Neuronal stem cell (in vitro differentiated cells): ENCODE measurements around the gene NUS1.
"Not testable (repeated sequence)": the region's sequence is repeated elsewhere in the genome, so short reads cannot be mapped to it uniquely, and the experiment has no call there.

Experiments
- DNase-seq: peaks from one replicate; pipeline ENCODE4 v3.0.0-alpha.2; 2013; ENCODE audit warnings: low spot score
- H2AFZ ChIP-seq: one replicate; pipeline ENCODE4 v1.6.1; 2013; ENCODE audit warnings: mild to moderate bottlenecking, low read length, inconsistent platforms
- H2AK5ac ChIP-seq: 2 replicates; pipeline ENCODE4 v1.6.1; 2013; ENCODE audit warnings: low read depth, mild to moderate bottlenecking, inconsistent platforms, low read length, moderate library complexity, mixed read lengths
- H2BK120ac ChIP-seq: 2 replicates; pipeline ENCODE4 v1.6.1; 2013; ENCODE audit warnings: low read depth, mild to moderate bottlenecking, inconsistent platforms, low read length, moderate library complexity, mixed read lengths
- H2BK12ac ChIP-seq: one replicate; pipeline ENCODE4 v1.6.1; 2013; ENCODE audit warnings: low read length, inconsistent platforms
- H2BK15ac ChIP-seq: 2 replicates; pipeline ENCODE4 v1.6.1; 2013; ENCODE audit warnings: mild to moderate bottlenecking, low read length, inconsistent platforms, mixed read lengths
- H2BK5ac ChIP-seq: one replicate; pipeline ENCODE4 v1.6.1; 2013; ENCODE audit warnings: inconsistent platforms, mild to moderate bottlenecking, low read length, moderate library complexity
- H3K14ac ChIP-seq: one replicate; pipeline ENCODE4 v1.6.1; 2013; ENCODE audit warnings: low read length, inconsistent platforms
- H3K18ac ChIP-seq: 2 replicates; pipeline ENCODE4 v1.6.1; 2013; ENCODE audit warnings: low read length, inconsistent platforms
- H3K23ac ChIP-seq: 2 replicates; pipeline ENCODE4 v1.6.1; 2013; ENCODE audit warnings: low read depth, mild to moderate bottlenecking, mixed read lengths, low read length, inconsistent platforms; ENCODE audit not compliant: poor library complexity
- H3K27ac ChIP-seq: replicated peaks from 3 replicates; pipeline ENCODE4 v1.5.1; 2013; ENCODE audit warnings: low read length, inconsistent platforms
- H3K27me3 ChIP-seq, 3 experiments: 2 replicates each; pipeline ENCODE4 v1.6.1; 2013; ENCODE audit warnings: low read length in 3 of 3, mild to moderate bottlenecking in 2 of 3, inconsistent platforms in 1 of 3, low read depth in 1 of 3, mixed read lengths in 1 of 3, moderate library complexity in 1 of 3; ENCODE audit not compliant: control insufficient read depth in 3 of 3, insufficient read depth in 3 of 3
- H3K36me3 ChIP-seq, 2 donors: replicated peaks in 1 of 2; 2 replicates each; pipeline ENCODE4 v1.6.1; 2013; ENCODE audit warnings: low read length in 2 of 2; ENCODE audit not compliant: control insufficient read depth in 2 of 2, insufficient read depth in 2 of 2
- H3K4ac ChIP-seq: 2 replicates; pipeline ENCODE4 v1.6.1; 2013; ENCODE audit warnings: inconsistent platforms, mild to moderate bottlenecking, low read length, moderate library complexity
- H3K4me1 ChIP-seq, 2 donors: 1 replicate in 1 of 2; 2 replicates in 1 of 2; pipeline ENCODE4 v1.6.1; 2013; ENCODE audit warnings: low read length in 2 of 2, low read depth in 1 of 2; ENCODE audit not compliant: control insufficient read depth in 2 of 2, insufficient read depth in 1 of 2
- H3K4me2 ChIP-seq: one replicate; pipeline ENCODE4 v1.6.1; 2013; ENCODE audit warnings: mild to moderate bottlenecking, low read length, inconsistent platforms; ENCODE audit not compliant: insufficient read depth, poor library complexity, severe bottlenecking
- H3K4me3 ChIP-seq, 2 donors: 2 replicates each; pipeline ENCODE4 v1.5.1; 2013; ENCODE audit warnings: low read length in 2 of 2, mild to moderate bottlenecking in 2 of 2, inconsistent platforms in 1 of 2, moderate library complexity in 1 of 2
- H3K79me1 ChIP-seq: one replicate; pipeline ENCODE4 v1.6.1; 2013; ENCODE audit warnings: low read depth, mild to moderate bottlenecking, inconsistent platforms, low read length, moderate library complexity
- H3K9ac ChIP-seq: one replicate; pipeline ENCODE4 v1.6.1; 2013; ENCODE audit warnings: mild to moderate bottlenecking, low read depth, low read length, inconsistent platforms; ENCODE audit not compliant: poor library complexity
- H3K9me3 ChIP-seq, 2 donors: replicated peaks in 1 of 2; 2 replicates each; pipeline versions ENCODE3 to v1.6.1; 2013; ENCODE audit warnings: low read length in 2 of 2, mild to moderate bottlenecking in 2 of 2, inconsistent platforms in 1 of 2, low read depth in 1 of 2, mixed read lengths in 1 of 2, moderate library complexity in 1 of 2; ENCODE audit not compliant: control insufficient read depth in 2 of 2, insufficient read depth in 1 of 2
- H4K8ac ChIP-seq: one replicate; pipeline ENCODE4 v1.6.1; 2013; ENCODE audit warnings: low read depth, mild to moderate bottlenecking, inconsistent platforms, low read length, moderate library complexity
- H4K91ac ChIP-seq: one replicate; pipeline ENCODE4 v1.6.1; 2013; ENCODE audit warnings: low read length, low read depth, mild to moderate bottlenecking, inconsistent platforms; ENCODE audit not compliant: poor library complexity
- WGBS, 2 donors: extraction: QIAGEN DNeasy Blood & Tissue Kit; methylation state at CpG; one replicate each; pipeline ENCODE4 v1.1.7; 2013; ENCODE audit warnings: missing lambda C conversion rate in 2 of 2, mixed read lengths in 1 of 2; ENCODE audit not compliant: insufficient read length in 2 of 2, insufficient replicate concordance in 1 of 2; ENCODE audit errors: extremely low coverage in 2 of 2; 5-methylcytosine and 5-hydroxymethylcytosine counted together

NUS1 gene

DNA sequence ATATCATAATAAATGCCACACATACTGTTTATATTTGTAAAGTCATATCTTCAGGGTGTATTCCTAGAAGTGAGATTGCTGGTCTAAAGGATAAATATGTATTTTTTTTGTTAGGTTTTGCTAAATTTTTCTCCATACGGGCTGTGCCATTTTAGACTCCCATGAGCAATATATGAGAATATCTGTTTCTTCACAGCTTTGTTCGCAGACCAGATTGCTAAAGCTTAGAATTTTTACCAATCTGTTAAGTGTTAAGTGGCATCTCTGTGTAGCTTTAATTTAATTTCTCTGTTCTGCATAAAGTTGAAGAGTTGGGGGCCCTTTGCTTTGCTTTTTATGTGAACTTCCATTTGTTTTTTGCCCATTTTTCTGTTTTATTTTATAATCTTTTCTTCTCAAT, 32.3 kb upstream of the NUS1 start:
- Histone ChIP-seq H3K9me3 (peaks cover 1 to 3% of the 10 kb centered on the region in 2 donors), H2BK12ac (no peak overlapping the region), H3K23ac (no peak overlapping the region), H2AFZ (no peak overlapping the region), H3K14ac (no peak overlapping the region), H2BK15ac (no peak overlapping the region), H2BK120ac (no peak overlapping the region), H3K4me3 (no peak overlapping the region), H2AK5ac (no peak overlapping the region), H4K91ac (no peak overlapping the region), H3K27ac (no peak overlapping the region), H3K4me2 (no peak overlapping the region), H3K4ac (no peak overlapping the region), H2BK5ac (no peak overlapping the region), H3K79me1 (no peaks in the 10 kb centered on the region), H4K8ac (no peak overlapping the region), H3K9ac (no peak overlapping the region), H3K4me1 (no peaks in the 10 kb centered on the region), H3K27me3 (no peaks in the 10 kb centered on the region), H3K18ac (no peak overlapping the region), H3K36me3 (peaks cover 0 to 1% of the 10 kb centered on the region in 2 donors)
- DNase-seq = no peak
- no CpG with 5 or more reads among the region's 2 CpGs for WGBS, 2 donors

DNA sequence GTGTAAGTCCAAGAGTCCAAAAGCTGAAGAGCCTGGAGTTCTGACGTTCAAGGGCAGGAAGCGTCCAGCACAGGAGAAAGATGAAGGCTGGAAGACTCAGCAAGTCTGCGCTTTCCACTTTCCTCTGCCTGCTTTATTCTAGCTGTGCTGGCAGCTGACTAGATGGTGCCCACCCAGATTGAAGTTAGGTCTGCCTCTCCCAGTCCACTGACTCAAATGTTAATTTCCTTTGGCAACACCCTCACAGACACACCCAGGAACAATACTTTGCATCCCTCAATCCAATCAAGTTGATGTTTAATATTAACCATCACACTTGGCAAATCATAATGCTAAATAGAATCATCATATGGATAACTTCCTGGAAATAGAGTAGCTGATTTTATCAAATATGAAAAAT, 23.3 kb upstream of the NUS1 start:
- H3K18ac ChIP-seq, H3K9me3 ChIP-seq, H2AFZ ChIP-seq, DNase-seq, H3K4me1 ChIP-seq, H4K91ac ChIP-seq, H3K14ac ChIP-seq, H3K4me3 ChIP-seq, H2BK120ac ChIP-seq, H3K79me1 ChIP-seq, H3K27me3 ChIP-seq, H3K27ac ChIP-seq, H4K8ac ChIP-seq, H3K23ac ChIP-seq, H2AK5ac ChIP-seq, H3K9ac ChIP-seq, H2BK15ac ChIP-seq, H2BK12ac ChIP-seq, H3K4ac ChIP-seq, H3K4me2 ChIP-seq, H2BK5ac ChIP-seq, H3K36me3 ChIP-seq: not testable (repeated sequence)
- no CpG with 5 or more reads among the region's 3 CpGs for WGBS, 2 donors

DNA sequence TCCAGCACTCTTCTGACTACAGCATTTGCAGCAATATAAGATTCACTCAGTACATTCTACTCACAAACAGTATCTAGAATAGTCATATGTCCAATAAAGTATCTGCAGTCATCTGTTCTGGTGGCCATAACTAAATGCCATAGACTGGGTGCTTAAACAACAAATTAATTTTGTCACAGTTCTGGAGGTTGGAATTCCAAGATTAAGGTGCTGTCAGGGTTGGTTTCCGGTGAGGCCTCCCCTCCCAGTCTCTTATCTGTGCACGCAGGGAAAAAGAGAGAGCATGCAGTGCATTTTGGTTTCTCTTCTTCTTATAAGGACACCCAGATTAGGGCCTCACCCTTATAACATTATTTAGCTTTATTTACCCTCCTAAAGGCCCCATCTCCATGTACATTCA, 21.3 kb upstream of the NUS1 start:
- Histone ChIP-seq H2AFZ (no peak overlapping the region), H4K91ac (no peak overlapping the region), H3K27ac (no peak overlapping the region), H3K4me1 (no peaks in the 10 kb centered on the region), H3K9ac (no peak overlapping the region), H3K4ac (no peak overlapping the region), H4K8ac (no peak overlapping the region), H2BK120ac (no peak overlapping the region), H3K79me1 (no peaks in the 10 kb centered on the region), H3K9me3 (no peaks in the 10 kb centered on the region), H2BK15ac (no peak overlapping the region), H2BK5ac (no peak overlapping the region), H3K36me3 (no peaks in the 10 kb centered on the region), H3K4me3 (no peak overlapping the region), H2BK12ac (no peak overlapping the region), H3K27me3 (no peaks in the 10 kb centered on the region), H3K23ac (no peak overlapping the region), H3K4me2 (no peak overlapping the region), H2AK5ac (no peak overlapping the region), H3K14ac (no peak overlapping the region), H3K18ac (no peak overlapping the region)
- no CpG with 5 or more reads among the region's 2 CpGs for whole genome bisulfite sequencing, 2 donors
- no peak for DNase-seq

DNA sequence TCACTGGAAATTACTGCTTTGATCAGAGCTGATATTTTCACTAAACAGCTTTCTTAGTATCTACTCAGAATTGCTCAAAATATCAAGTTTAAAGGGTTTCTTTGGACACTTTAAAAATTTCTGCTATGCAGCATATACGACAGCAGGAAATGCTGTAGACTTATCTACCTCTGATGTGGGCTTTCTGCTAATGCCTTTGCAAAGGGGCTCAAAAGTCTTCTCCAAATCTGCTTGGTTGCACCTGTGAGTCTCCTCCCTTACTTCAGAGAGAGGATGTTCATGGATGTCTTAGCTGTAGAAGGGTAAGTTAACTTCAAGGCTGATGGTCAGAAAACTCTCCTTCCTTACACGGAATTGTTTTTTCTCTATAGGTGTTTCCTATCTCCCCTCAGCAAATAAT, 19.9 kb upstream of the NUS1 start:
- Histone ChIP-seq H3K79me1 (no peaks in the 10 kb centered on the region), H2BK15ac (no peak overlapping the region), H3K18ac (no peak overlapping the region), H2BK12ac (no peak overlapping the region), H3K14ac (no peak overlapping the region), H3K36me3 (no peaks in the 10 kb centered on the region), H4K8ac (no peak overlapping the region), H2BK5ac (no peak overlapping the region), H3K4ac (no peak overlapping the region), H3K27me3 (no peaks in the 10 kb centered on the region), H3K9me3 (no peaks in the 10 kb centered on the region), H2AFZ (no peak overlapping the region), H3K23ac (no peak overlapping the region), H4K91ac (no peak overlapping the region), H3K4me1 (no peaks in the 10 kb centered on the region), H2AK5ac (no peak overlapping the region), H3K4me3 (no peak overlapping the region), H3K9ac (no peak overlapping the region), H3K27ac (no peak overlapping the region), H3K4me2 (no peak overlapping the region), H2BK120ac (no peak overlapping the region)
- no peak for DNase-seq
- no CpG with 5 or more reads among the region's 2 CpGs for WGBS, 2 donors
